ENCODE measurements around the gene CX3CR1. TPM values are rescaled to one million over a fixed set of nuclear protein-coding genes. Genes with fewer than 3 reads are reported as not detected.

CX3CR1 gene
- total and polyA plus RNA-seq, 9 of the 15 experiments (the other 6 are each of a cell fraction or from before 2014, with no cell fraction given): 0.03 to 0.21 TPM; not detected in 7

DNA sequence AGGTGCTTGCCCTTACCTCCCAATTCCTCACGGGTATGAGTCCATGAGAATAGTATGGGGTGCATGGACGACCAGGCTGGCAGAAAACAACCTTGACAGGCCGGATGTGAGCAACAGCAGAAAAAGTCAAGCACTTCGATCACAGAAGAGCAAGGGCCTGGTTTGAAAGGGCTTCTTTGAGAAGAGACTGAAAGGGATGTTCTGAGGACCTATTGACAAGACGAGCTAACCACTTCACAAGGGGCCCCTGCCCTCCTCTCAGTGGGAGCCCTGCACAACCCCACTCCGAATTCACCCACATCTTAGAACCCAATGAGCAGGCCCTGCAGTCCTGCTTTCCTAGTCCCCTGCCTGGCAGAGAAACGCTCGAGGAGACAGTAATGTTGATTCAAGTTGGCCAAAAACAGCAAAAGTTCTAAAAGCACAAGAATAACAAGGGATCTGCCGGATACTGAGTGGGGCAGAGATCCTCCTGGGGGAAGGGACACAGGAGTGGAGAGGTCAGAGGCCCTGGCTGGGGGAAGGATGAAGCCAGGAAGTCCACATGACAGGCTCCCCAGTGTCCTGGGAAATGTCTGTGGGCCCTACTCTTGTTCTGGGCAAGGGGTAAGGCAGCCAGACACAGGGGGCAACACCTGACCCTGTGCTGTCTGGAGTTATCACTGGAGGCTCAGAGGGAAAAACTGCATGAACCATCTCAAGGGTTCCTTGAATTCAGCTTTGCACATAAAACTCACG lies 14.8 kb upstream of the CX3CR1 start:
- Histone ChIP-seq H3K4me1 (replicated peaks in 1 of 2; ENCODE audit: control insufficient read depth in 2 of 2, insufficient read depth in 2 of 2, low read length in 2 of 2) (no peaks in the 10 kb centered on the region), H4K20me1 (replicated peaks; ENCODE audit: control insufficient read depth, insufficient read depth, low read length) (no peaks in the 10 kb centered on the region), H3K36me3 (ENCODE audit: control insufficient read depth, insufficient read depth, low read length) (no peaks in the 10 kb centered on the region), H3K79me2 (ENCODE audit: control insufficient read depth, insufficient read depth, low read length) (no peaks in the 10 kb centered on the region), H2AFZ (ENCODE audit: low read depth, low read length) (no peak overlapping the region), H3K4me3 (no peak overlapping the region), H3K9ac (ENCODE audit: insufficient read depth in 1 of 2, low read depth in 2 of 2, low read length in 2 of 2) (no peak overlapping the region), H3K9me3 (replicated peaks; ENCODE audit: control insufficient read depth, insufficient read depth, low read depth, low read length) (peaks cover 3% of the 10 kb centered on the region; the same call in 1 of the 2 replicates), H3K27me3 (ENCODE audit: control insufficient read depth in 2 of 2, insufficient read depth in 2 of 2, low read length in 2 of 2) (peaks cover 3 to 20% of the 10 kb centered on the region in 2 experiments; a peak in 3 of 5 replicates), H3K9me1 (ENCODE audit: control insufficient read depth, insufficient read depth, low read length) (no peaks in the 10 kb centered on the region), H3K27ac (ENCODE audit: extremely low read depth, low read depth, low read length) (no peak overlapping the region), H3K4me2 (ENCODE audit: insufficient read depth, low read length) (no peak overlapping the region)
- TF ChIP-seq SNAPC5 (CRISPR knock-in tag; IDR thresholded peaks at IDR 0.05) (no peak), ZNF311 (CRISPR knock-in tag; IDR thresholded peaks at IDR 0.05) (no peak), PHF8 (IDR thresholded peaks at IDR 0.05; ENCODE audit: borderline replicate concordance, low read length) (no peak), MCM2 (IDR thresholded peaks at IDR 0.05; ENCODE audit: low read depth) (no peak), HMGXB4 (CRISPR knock-in tag; IDR thresholded peaks at IDR 0.05) (no peak), MED1 (CRISPR knock-in tag; IDR thresholded peaks at IDR 0.05; ENCODE audit: borderline replicate concordance) (no peak), SNRNP70 (optimal IDR thresholded peaks at IDR 0.05; ENCODE audit: low read depth, low read length) (no peak), ILK (tag; IDR thresholded peaks at IDR 0.05; ENCODE audit: borderline replicate concordance, low read depth) (no peak), MBD2 (IDR thresholded peaks at IDR 0.05; ENCODE audit: borderline replicate concordance, low read depth) (no peak), CBX5 (IDR thresholded peaks at IDR 0.05; ENCODE audit: borderline replicate concordance, low read depth) (no peak), PTTG1 (tag; IDR thresholded peaks at IDR 0.05; ENCODE audit: low read depth) (no peak), UBTF (IDR thresholded peaks at IDR 0.05; ENCODE audit: borderline replicate concordance in 1 of 2, low read depth in 2 of 2, low read length in 2 of 2) (no peak)
- TF ChIP-seq, protein P1, sequence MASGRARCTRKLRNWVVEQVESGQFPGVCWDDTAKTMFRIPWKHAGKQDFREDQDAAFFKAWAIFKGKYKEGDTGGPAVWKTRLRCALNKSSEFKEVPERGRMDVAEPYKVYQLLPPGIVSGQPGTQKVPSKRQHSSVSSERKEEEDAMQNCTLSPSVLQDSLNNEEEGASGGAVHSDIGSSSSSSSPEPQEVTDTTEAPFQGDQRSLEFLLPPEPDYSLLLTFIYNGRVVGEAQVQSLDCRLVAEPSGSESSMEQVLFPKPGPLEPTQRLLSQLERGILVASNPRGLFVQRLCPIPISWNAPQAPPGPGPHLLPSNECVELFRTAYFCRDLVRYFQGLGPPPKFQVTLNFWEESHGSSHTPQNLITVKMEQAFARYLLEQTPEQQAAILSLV (tag; IDR thresholded peaks at IDR 0.05): no peak
- in situ Hi-C loops (cut with MboI): no loop called here
- WGBS (ENCODE audit: insufficient coverage, low coverage, missing lambda C conversion rate): 6% methylated on average over 10 of the region's 10 CpGs
- CTCF ChIA-PET (ENCODE audit: low intra/inter-chr PET ratio): no interaction called here
- ATAC-seq (no peak), DNase-seq (ENCODE audit: extremely low read depth in 1 of 4, low spot score in 3 of 4) (peak in 1 of 4 experiments; percentile 3), FAIRE-seq (no peak)
- intact Hi-C loops (cut with micrococcal nuclease): no loop called here
- no TSS peak for BruUV-seq (replicated peaks)
- POLR2A ChIA-PET: interaction anchor here (1.1 kb wide), 1 partner anchor 112 kb away, joined by 3 read pairs; the partner anchor contains the start of gene RPSA
